Measurements from ENCODE around the gene RRN3.
"Not testable (repeated sequence)": the region's sequence is repeated elsewhere in the genome, so short reads cannot be mapped to it uniquely, and the experiment has no call there.

Gene RRN3

GRCh38 chr16:15099366-15099909, 5.4 kb upstream of the RRN3 start:
- not testable (repeated sequence) for DNase-seq (ENCODE audit: low spot score)

- DNase-seq (ENCODE audit: low spot score) = not testable (repeated sequence)
Observed at GRCh38 chr16:15096583-15096972, 2.5 kb upstream of the RRN3 start.

- not testable (repeated sequence) for DNase-seq (ENCODE audit: low spot score)
Observed at GRCh38 chr16:15093571-15093954, 509 bp downstream of the RRN3 start.

- DNase-seq (ENCODE audit: low spot score) = not testable (repeated sequence)
Observed at GRCh38 chr16:15090663-15091269, 3.3 kb downstream of the RRN3 start.

- DNase-seq (ENCODE audit: low spot score) = not testable (repeated sequence)
Observed at GRCh38 chr16:15082788-15083187, 11.3 kb downstream of the RRN3 start.

GRCh38 chr16:15080883-15081282, 13.2 kb downstream of the RRN3 start:
- not testable (repeated sequence) for DNase-seq (ENCODE audit: low spot score)

GRCh38 chr16:15076161-15076560, 17.9 kb downstream of the RRN3 start:
- DNase-seq (ENCODE audit: low spot score) = not testable (repeated sequence)

- DNase-seq (ENCODE audit: low spot score) = no peak
Observed at GRCh38 chr16:15073101-15073500, 21.0 kb downstream of the RRN3 start.

GRCh38 chr16:15071916-15072769, 21.9 kb downstream of the RRN3 start:
- DNase-seq (ENCODE audit: low spot score) = not testable (repeated sequence)

GRCh38 chr16:15071013-15071412, 23.1 kb downstream of the RRN3 start:
- DNase-seq (ENCODE audit: low spot score) = not testable (repeated sequence)

- DNase-seq (ENCODE audit: low spot score) = not testable (repeated sequence)
Observed at GRCh38 chr16:15066690-15067089, 27.4 kb downstream of the RRN3 start.

- not testable (repeated sequence) for DNase-seq (ENCODE audit: low spot score)
Observed at GRCh38 chr16:15065961-15066360, 28.1 kb downstream of the RRN3 start.

- not testable (repeated sequence) for DNase-seq (ENCODE audit: low spot score)
Observed at GRCh38 chr16:15062085-15062810, 31.8 kb downstream of the RRN3 start.

GRCh38 chr16:15059324-15059723, 34.7 kb downstream of the RRN3 start:
- no peak for DNase-seq (ENCODE audit: low spot score)

- DNase-seq (ENCODE audit: low spot score) = no peak
Observed at GRCh38 chr16:15057681-15058417, 36.2 kb downstream of the RRN3 start.

- DNase-seq (ENCODE audit: low spot score) = peak; percentile 62
Observed at GRCh38 chr16:15055141-15056053, 38.7 kb downstream of the RRN3 start.

GRCh38 chr16:15054357-15055140, 39.5 kb downstream of the RRN3 start:
- no peak for DNase-seq (ENCODE audit: low spot score)

GRCh38 chr16:15053904-15054303, 40.2 kb downstream of the RRN3 start:
- no peak for DNase-seq (ENCODE audit: low spot score)

- DNase-seq (ENCODE audit: low spot score) = no peak
Observed at GRCh38 chr16:15052747-15053476, 41.2 kb downstream of the RRN3 start.

All from CD4-positive, alpha-beta T cell treated with Interleukin-2 at 100 ng/mL for 4 hours (primary cell).